ACC112 (cell line): ENCODE measurements around the gene TNFAIP2.

ENCODE experiments used
- H2AFZ ChIP-seq: fragments of 200-600 bp; sonication (generic); one replicate; pipeline ENCODE4 v1.6.0; 2017; ENCODE audit warnings: antibody characterized with exemption, low read length; ENCODE audit not compliant: unreplicated experiment
- H3K27ac ChIP-seq: fragments of 200-600 bp; sonication (generic); 2 replicates; pipeline ENCODE4 v1.5.1; 2014; ENCODE audit warnings: low read depth, mild to moderate bottlenecking, antibody characterized with exemption, low read length, moderate library complexity
- H3K27me3 ChIP-seq: fragments of 200-600 bp; sonication (generic); 2 replicates; pipeline ENCODE4 v1.6.1; 2014; ENCODE audit warnings: mild to moderate bottlenecking, antibody characterized with exemption, low read length, moderate library complexity, mixed read lengths; ENCODE audit not compliant: insufficient read depth
- H3K36me3 ChIP-seq: fragments of 200-600 bp; sonication (generic); 2 replicates; pipeline ENCODE4 v1.6.1; 2016; ENCODE audit warnings: mild to moderate bottlenecking, antibody characterized with exemption, low read length, moderate library complexity, mixed read lengths; ENCODE audit not compliant: insufficient read depth
- H3K4me1 ChIP-seq: fragments of 200-600 bp; sonication (generic); one replicate; pipeline ENCODE4 v1.6.1; 2016; ENCODE audit warnings: low read length, mixed read lengths; ENCODE audit not compliant: insufficient read depth, unreplicated experiment, control insufficient read depth
- H3K4me3 ChIP-seq: fragments of 200-600 bp; sonication (generic); 2 replicates; pipeline ENCODE4 v1.5.1; 2014; ENCODE audit warnings: mild to moderate bottlenecking, low read depth, low read length
- H3K79me2 ChIP-seq: fragments of 200-600 bp; sonication (generic); one replicate; pipeline ENCODE4 v1.6.0; 2016; ENCODE audit warnings: low read length; ENCODE audit not compliant: control insufficient read depth, unreplicated experiment, insufficient read depth

Gene TNFAIP2

DNA sequence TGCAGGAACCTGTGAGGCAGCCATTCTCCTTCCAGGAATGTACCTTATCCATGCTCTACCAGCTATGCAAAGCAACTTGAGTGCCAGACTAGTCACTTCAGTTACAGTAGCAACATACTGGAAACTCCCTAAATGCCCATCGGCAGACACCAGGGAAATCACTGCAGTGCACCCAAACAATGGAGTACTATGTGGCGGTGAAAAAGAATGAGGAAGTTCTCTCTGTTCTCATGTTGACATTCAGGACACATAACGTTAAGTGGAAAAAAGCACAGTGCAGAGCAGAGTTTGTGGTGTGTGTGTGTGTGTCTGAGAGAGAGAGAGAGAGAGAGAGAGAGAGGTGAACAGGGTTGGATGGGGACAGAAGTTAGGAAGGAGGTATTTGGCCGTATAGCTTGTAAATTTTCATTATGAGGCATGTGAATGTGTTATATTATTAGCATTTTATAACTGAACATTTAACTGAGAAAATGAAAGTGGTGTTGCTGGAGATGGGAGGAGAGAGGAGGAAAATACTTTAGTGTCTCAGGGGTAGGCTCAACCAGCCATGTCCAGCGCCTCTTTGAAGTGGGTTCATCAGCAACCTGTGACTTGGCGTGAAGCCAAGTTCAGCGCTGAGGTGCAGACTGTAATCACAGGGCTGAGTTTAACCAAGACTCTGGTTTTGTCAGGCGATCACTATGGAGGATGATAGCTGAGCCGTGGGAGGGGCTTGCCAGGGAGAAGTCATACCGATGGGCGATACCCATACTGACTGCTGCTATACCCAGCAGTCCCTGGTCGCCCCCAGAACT, 17.3 kb downstream of the TNFAIP2 start:
- Histone ChIP-seq H3K4me1 (peaks cover 28% of the 10 kb centered on the region), H2AFZ (no peak overlapping the region), H3K27me3 (no peaks in the 10 kb centered on the region), H3K4me3 (no peak overlapping the region), H3K27ac (no peak overlapping the region), H3K36me3 (peaks cover 2% of the 10 kb centered on the region; the same call in 1 of the 2 replicates), H3K79me2 (no peaks in the 10 kb centered on the region)

- H3K4me3 ChIP-seq: no peak overlapping the region
- H3K27ac ChIP-seq: no peak overlapping the region
Measured at GRCh38 chr14:103141117-103141796, 18.0 kb downstream of the TNFAIP2 start.

GRCh38 chr14:103142026-103142425, 18.8 kb downstream of the TNFAIP2 start:
- Histone ChIP-seq H3K4me3 (no peak overlapping the region), H3K27me3 (no peaks in the 10 kb centered on the region), H3K36me3 (no peaks in the 10 kb centered on the region), H2AFZ (no peak overlapping the region), H3K27ac (no peak overlapping the region), H3K79me2 (no peaks in the 10 kb centered on the region), H3K4me1 (peaks cover 17% of the 10 kb centered on the region)

More at GRCh38 chr14:103141117-103141796, 18.0 kb downstream of the TNFAIP2 start:
- H3K36me3 ChIP-seq: no peaks in the 10 kb centered on the region
- H3K27me3 ChIP-seq: no peaks in the 10 kb centered on the region
- H3K4me1 ChIP-seq: peaks cover 24% of the 10 kb centered on the region
- H3K79me2 ChIP-seq: no peaks in the 10 kb centered on the region
- no peak overlapping the region for H2AFZ ChIP-seq

- no peaks in the 10 kb centered on the region for H3K27me3 ChIP-seq
- H3K36me3 ChIP-seq: no peaks in the 10 kb centered on the region
- H3K4me3 ChIP-seq: no peak overlapping the region
- no peak overlapping the region for H2AFZ ChIP-seq
- H3K27ac ChIP-seq: no peak overlapping the region
- no peaks in the 10 kb centered on the region for H3K79me2 ChIP-seq
- H3K4me1 ChIP-seq: peaks cover 17% of the 10 kb centered on the region
Measured at GRCh38 chr14:103142721-103143302, 19.6 kb downstream of the TNFAIP2 start.

GRCh38 chr14:103143506-103143905, 20.2 kb downstream of the TNFAIP2 start:
- Histone ChIP-seq H3K79me2 (no peaks in the 10 kb centered on the region), H3K27me3 (no peaks in the 10 kb centered on the region), H3K4me1 (peaks cover 17% of the 10 kb centered on the region), H3K4me3 (no peak overlapping the region), H3K36me3 (no peaks in the 10 kb centered on the region), H3K27ac (no peak overlapping the region), H2AFZ (no peak overlapping the region)

- Histone ChIP-seq H3K36me3 (no peaks in the 10 kb centered on the region), H3K4me3 (no peak overlapping the region), H3K27me3 (no peaks in the 10 kb centered on the region), H3K79me2 (no peaks in the 10 kb centered on the region), H3K27ac (peak overlapping the region; percentile 45; the same call in 1 of the 2 replicates), H2AFZ (no peak overlapping the region), H3K4me1 (peaks cover 17% of the 10 kb centered on the region)
Measured at GRCh38 chr14:103144085-103144484, 20.8 kb downstream of the TNFAIP2 start.

DNA sequence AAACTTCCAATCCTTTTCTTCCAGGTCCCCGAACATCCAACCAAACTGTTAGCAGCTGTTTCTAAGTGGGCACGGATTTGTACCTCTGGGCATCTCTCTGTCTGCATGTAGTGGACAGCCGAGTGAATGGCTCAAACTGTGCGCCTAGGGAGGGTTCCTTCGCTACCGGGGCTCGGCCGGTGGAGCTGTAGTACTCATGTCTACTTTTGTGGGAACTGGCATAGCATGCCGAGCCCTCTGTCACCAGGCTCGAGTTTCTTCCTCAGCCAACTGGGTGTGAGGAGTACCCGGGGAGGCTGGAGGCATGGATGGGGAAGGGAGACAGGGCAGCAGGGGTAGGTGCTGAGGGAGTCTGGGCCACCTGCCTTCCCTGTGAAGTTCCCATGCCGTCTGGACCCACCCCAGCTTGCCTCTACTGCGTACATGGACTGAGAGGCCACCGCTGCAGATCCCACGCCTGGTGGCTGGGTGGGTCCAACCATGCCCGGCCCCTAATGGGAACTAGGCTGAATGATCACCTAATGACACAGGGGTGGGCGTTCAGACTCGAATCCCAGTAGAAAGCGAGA, 23.0 kb downstream of the TNFAIP2 start:
- Histone ChIP-seq H3K27me3 (no peaks in the 10 kb centered on the region), H2AFZ (no peak overlapping the region), H3K4me3 (no peak overlapping the region), H3K79me2 (no peaks in the 10 kb centered on the region), H3K36me3 (no peaks in the 10 kb centered on the region), H3K4me1 (peaks cover 17% of the 10 kb centered on the region), H3K27ac (no peak overlapping the region)

DNA sequence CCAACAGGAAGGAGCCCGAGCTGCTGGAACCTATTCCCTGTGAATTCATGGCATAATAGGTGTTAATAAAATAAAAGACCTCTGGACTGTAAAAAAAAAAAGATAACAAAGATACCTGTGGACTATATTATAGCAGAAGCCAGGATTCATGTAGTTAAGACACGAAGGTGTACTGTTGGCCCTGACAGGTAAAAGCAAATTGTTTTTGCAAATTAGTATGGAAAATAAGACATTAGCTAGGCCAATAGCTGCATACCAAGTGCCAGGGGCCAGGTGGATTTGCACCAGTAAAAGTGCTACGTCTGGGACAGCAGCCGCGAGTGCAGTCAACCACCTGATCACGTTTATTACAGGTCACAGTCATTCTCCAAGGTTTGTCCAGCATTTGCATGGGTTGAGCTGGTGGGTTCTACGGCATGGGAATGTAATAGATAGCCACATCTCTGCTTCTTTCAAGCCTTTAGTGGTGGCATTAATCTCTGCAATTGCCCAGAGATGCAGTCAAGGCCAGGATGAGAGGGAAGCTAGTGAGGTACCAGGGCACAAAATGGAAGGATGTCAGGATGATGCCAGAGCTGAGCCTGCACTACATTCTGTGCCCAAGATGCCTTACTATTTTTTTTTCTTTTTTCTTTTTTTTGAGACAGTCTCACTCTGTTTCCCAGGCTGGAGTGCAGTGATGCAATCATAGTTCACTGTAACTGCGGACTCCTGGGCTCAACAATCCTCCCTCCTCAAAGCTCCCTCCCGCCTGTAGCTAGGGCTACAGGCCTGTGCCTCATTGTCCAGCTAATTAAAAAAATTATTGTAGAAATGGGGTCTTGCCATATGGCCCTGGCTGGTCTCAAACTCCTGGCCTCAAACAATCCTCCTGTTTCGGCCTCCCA, 26.3 kb downstream of the TNFAIP2 start:
- Histone ChIP-seq H3K27ac (no peak overlapping the region), H3K4me1 (peaks cover 2% of the 10 kb centered on the region), H3K27me3 (no peaks in the 10 kb centered on the region), H2AFZ (no peak overlapping the region), H3K79me2 (no peaks in the 10 kb centered on the region), H3K36me3 (no peaks in the 10 kb centered on the region), H3K4me3 (no peak overlapping the region)

DNA sequence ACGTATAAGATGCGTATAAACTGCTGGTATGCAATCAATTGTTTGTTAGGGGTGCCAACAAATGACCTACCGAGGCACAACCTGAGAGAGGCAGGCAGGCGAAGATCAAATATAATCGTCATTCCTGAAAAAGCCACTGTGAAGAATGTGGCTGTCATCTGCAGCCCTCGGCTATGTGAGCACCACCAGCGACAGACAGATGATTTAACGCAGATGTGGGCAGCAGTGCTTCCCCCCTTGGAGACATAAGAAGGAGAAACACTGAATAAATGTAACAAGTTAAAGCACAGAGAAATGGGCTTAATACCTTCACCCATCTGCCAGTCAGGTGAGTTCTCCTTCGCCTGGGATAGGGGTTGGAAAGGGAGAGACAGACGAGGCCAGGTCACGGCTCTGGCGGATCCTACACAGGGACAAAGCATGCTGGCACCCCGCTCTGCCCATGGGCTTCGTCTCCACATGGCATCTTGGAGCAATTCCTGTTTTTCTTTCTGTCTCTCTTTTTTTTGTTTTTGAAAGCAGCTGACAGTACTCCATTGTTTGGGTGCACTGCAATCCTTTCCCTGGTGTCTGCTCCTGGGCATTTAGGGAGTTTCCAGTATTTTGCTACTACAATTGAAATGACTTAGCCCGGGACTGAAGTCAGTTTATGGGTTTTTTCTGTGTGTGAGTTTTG, 28.1 kb downstream of the TNFAIP2 start:
- H2AFZ ChIP-seq: no peak overlapping the region
- H3K27ac ChIP-seq: no peak overlapping the region
- no peaks in the 10 kb centered on the region for H3K27me3 ChIP-seq
- H3K4me3 ChIP-seq: no peak overlapping the region
- peaks cover 12% of the 10 kb centered on the region for H3K4me1 ChIP-seq
- no peaks in the 10 kb centered on the region for H3K36me3 ChIP-seq
- H3K79me2 ChIP-seq: no peaks in the 10 kb centered on the region
